ENCODE data around the gene ZSCAN26. TPM values are rescaled to one million over a fixed set of nuclear protein-coding genes. Genes with fewer than 3 reads are reported as not detected.

Gene ZSCAN26
- total RNA-seq = 20.5 TPM

- peak; percentile 96 for DNase-seq
These were observed at the start of gene ZSCAN26 for GRCh38 chr6:28266962-28267694. TSS of gene ZSCAN26 (plus strand) at chr6:28267143. CDS start at chr6:28271920, 4,777 bp downstream.

DNA sequence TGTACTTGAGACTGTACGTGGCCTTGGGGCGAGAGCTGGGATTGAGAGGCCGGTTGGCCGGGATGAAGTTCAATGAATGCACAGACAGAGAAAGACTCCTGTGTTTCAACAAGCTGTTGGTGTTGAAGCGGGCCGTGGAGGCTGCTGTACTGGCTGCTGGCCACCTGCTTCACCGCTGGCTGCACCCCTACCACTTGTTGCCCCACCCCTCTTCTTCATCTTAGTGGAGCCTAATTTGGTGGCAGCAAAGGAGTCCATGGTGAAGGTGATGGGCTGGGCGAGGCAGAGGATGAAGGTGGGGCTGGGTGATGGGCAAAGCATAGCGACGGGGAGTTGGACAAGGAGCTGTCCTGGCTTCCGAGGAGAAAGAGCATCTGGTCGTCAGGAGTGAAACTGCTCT lies 49.1 kb upstream of the ZSCAN26 start:
- DNase-seq = no peak

- peak; percentile 81 for DNase-seq
These were observed 48.4 kb upstream of the ZSCAN26 start for GRCh38 chr6:28218312-28219248.

DNA sequence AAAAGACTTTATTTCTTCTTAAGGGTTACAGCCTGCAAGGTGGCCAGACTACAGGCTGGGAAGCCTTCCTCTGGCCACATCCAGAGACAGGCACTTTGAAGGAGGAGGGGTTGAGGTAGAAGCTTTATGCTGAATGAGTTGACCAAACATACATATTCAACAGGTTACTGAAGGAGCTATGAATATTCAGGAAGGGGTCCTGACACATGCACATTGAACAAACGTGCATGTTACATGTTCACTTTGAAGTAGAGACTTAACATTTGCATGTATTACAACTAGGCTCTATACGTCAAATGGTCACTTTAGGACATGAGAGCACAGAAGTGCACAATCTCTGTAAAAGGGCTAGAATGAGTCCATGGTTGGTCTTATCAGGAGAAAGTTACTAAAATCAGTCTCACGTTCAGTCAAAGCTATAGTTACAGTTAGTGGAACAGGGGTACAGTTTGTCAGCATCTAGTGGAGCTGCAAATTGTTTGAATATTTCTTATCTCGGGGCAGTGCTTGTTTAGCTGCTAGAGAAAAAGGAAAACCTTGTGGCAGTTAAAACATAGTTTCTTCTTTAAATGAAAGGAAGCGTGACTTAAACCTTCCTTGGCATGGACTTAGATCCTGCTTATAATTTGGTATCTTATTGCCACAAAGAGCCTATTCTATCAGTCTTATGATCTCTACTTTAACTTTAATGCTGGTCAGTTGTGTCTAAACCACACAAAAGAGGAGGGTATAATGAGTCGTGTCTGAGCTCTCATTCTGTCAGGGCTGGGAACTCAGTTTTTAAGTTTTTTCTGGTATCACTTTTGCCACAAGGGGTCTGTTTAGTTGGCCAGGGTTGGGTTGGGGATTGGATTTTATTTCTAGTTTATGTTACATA lies 46.4 kb upstream of the ZSCAN26 start:
- DNase-seq = no peak

GRCh38 chr6:28224131-28225055 lies 42.5 kb upstream of the ZSCAN26 start:
- DNase-seq = no peak

DNA sequence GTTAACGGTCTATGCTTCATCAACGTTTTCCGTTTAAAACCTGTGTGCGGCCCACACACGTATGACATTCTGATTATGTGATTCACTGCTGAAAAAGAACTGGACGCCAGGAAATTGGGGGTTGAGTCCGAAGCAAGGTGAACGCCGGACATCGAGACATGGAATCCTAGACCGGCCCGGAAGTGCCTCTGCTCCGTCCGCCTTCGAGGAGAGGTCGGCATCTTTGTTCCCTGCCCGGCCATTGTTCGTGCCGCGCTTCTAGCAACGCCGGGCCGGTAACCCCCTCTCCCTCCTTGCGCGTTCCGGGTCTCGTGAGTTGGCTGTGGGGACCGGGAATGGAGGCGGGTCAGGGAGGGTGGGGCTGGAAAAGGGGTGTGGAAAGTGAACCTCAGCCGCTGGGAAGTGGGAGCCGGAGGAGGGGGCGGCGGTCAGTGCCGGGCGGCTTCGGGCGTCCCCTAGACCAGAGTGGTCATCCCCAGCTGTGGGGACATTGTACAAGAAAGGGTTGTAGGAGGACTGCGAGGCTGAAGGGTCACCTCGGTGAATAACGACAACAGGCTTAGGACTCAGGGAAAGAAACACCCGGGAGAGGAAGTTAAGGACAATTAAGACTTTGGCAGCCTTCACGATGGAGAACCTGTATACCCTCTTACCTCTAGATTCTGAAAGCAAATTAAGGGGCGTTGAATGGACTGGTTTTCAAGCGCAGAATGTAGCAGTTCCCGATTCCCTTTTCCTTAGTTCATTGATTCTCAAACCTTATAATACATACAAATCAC lies 41.7 kb upstream of the ZSCAN26 start, which contains the start of gene ZSCAN9:
Gene ZSCAN9 (plus strand): TSS at position 220 of the 779 bp plus-strand sequence. CDS start 1,810 bp downstream, outside the sequence.
- DNase-seq = peak; percentile 93

- DNase-seq = no peak
These were observed 40.5 kb upstream of the ZSCAN26 start for GRCh38 chr6:28226460-28226859.

- DNase-seq = no peak
These were observed 34.2 kb upstream of the ZSCAN26 start for GRCh38 chr6:28232785-28233184.

DNA sequence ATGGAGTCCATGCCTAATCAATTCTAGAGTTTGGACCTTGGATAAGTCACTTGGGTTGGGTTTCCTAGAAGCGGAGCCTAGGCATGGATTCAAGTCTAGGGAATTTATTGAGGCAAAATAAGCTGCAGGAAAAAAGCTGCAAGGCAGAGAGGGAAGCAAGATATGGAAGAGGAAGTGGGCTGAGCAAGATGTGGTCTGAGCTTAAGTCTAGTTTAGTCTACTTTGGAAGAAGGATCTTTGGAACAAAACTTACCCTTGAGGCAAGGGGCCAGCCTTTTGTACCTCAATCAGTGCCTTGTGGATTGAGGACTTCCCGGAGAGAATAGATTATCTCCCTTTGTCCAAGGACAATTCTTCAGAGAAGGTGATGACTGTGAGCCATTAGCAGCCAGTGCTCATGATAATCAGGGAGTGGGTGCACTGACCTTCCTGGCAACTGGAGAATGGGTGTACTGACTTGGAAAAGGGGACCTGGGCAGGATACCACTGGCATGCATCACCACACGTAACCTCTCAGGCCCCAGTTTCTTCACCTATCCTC lies 31.0 kb upstream of the ZSCAN26 start:
- DNase-seq = no peak

DNA sequence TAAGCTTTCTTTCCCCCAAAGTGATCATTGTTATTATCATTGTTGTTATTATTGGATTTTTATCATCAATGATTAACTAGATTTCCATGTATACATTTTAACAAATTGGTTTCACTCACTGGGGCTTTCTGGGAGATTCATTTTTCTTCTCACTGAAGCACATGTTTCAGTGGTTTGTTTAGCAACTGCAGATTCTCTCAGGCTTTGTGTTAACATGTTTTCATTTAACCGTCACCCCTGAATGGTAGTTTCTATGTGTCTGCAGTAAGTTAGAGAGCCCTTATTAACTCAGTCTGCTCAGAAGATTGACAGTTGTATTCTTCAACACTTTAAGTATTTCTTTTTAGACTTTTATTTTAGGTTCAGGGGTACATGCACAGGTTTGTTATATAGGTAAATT lies 27.3 kb upstream of the ZSCAN26 start:
- DNase-seq = no peak

DNA sequence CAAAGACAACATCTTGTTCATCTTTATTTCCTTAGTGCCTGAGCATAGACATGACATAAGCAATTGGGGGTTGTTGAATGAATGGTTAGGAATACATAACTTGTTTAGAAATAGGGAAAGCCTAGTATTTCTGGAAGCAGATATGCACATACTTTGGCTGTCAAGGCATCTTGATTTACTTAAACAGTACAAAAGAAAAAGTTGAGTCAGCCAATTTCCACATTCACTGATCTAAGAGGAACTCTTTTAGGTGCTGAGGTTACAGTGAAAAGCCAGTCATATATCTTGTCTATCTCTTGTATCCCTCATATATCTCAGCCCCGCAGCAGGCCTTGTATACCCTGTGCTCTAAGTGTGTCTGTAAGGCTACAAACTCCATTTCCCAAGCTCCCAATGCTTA lies 26.5 kb upstream of the ZSCAN26 start:
- DNase-seq = no peak

GRCh38 chr6:28243946-28244345 lies 23.0 kb upstream of the ZSCAN26 start:
- DNase-seq = no peak

GRCh38 chr6:28245206-28245941 lies 21.6 kb upstream of the ZSCAN26 start:
- no peak for DNase-seq

DNA sequence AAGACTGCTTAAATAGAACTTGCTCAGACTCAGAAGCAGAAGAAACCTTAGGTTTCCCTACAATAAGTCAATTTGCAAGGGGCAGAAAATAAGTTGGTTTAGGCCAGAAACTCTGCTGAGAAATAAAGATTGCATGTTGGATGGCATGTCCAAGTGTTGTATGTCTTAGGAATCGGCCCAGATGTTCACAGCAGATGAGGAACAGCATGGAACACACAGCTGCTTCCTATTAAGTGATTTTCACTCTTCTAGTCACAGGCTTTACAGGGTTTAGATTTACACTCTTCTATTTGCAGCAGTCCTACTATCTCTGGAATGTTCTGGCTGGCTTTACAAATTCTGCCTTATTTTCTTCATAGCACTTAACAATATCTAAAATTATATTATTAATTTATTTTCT lies 18.0 kb upstream of the ZSCAN26 start:
- DNase-seq = no peak

DNA sequence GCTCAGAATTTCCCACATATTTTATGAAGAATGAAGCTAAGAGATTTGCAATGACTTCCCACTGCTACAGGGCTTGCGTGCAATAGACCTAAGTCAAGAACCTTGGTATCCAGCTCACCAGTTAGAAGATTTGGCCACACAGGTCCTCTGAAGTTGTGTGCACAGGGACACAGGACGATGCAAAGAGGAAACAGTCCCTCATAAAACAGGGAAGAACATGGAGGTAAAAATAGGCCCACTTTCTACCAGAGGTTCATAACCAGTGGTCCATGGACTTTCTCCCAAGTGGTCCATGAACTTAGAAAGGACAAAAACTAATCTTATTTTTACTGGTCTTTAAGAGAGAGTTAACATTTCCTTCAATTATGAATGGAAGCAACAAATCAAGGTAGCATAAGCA lies 16.2 kb upstream of the ZSCAN26 start:
- no peak for DNase-seq

- DNase-seq = peak; percentile 2
These were observed 15.3 kb upstream of the ZSCAN26 start for GRCh38 chr6:28251661-28252008.

GRCh38 chr6:28252009-28252975 lies 14.7 kb upstream of the ZSCAN26 start, which contains the start of gene ZKSCAN4:
TSS of gene ZKSCAN4 (minus strand) at chr6:28252269. CDS start at chr6:28251980, 289 bp downstream.
- DNase-seq = peak; percentile 94

- no peak for DNase-seq
These were observed 12.8 kb upstream of the ZSCAN26 start for GRCh38 chr6:28254121-28254519.

All from tongue (tissue), 2 donors.